HG03039 (cell line): Measurements from ENCODE around the gene SNAP23.
"Not testable (repeated sequence)": the region's sequence is repeated elsewhere in the genome, so short reads cannot be mapped to it uniquely, and the experiment has no call there.

Experiments used
- ATAC-seq: cut with Tn5 transposase; IDR thresholded peaks from one replicate; pipeline ENCODE4 v1.9.1; 2021; ENCODE audit warnings: mild to moderate bottlenecking, moderate library complexity; ENCODE audit not compliant: unreplicated experiment

The SNAP23 gene

GRCh38 chr15:42556550-42557207 lies 61.2 kb downstream of the SNAP23 start:
- not testable (repeated sequence) for ATAC-seq

- no peak for ATAC-seq
Observed at GRCh38 chr15:42558739-42559138, 63.3 kb downstream of the SNAP23 start.

GRCh38 chr15:42575188-42576039 lies 80.0 kb downstream of the SNAP23 start, which contains the start of gene STARD9:
Gene STARD9, plus strand, starts transcription at chr15:42575606. Its CDS starts 110 bp downstream, at chr15:42575716.
- peak; percentile 88 for ATAC-seq

GRCh38 chr15:42576040-42576594 lies 80.7 kb downstream of the SNAP23 start:
- no peak for ATAC-seq

GRCh38 chr15:42576776-42577175 lies 81.3 kb downstream of the SNAP23 start:
- no peak for ATAC-seq

GRCh38 chr15:42577514-42578031 lies 82.1 kb downstream of the SNAP23 start:
- ATAC-seq, result no peak

GRCh38 chr15:42578984-42579537 lies 83.6 kb downstream of the SNAP23 start:
- no peak for ATAC-seq

GRCh38 chr15:42581272-42581730 lies 85.9 kb downstream of the SNAP23 start:
- peak; percentile 58 for ATAC-seq
